Keratinocyte (primary cell): ENCODE results near the gene ZNF768. TPM values are rescaled to one million over a fixed set of nuclear protein-coding genes. Genes with fewer than 3 reads are reported as not detected.

Source experiments
- DNase-seq: peaks from one replicate; pipeline ENCODE4 v3.0.0-alpha.2; 2011; ENCODE audit warnings: low read depth, missing footprints, low spot score
- FAIRE-seq: peaks from 2 replicates; lab custom pipeline; 2011; peaks lifted over from hg19 to GRCh38; lab: Jason Lieb, UNC
- H2AFZ ChIP-seq: 2 replicates; pipeline ENCODE4 v1.6.0; 2012; ENCODE audit warnings: low read length, control low read depth, inconsistent platforms; ENCODE audit not compliant: control insufficient read depth
- H3K27ac ChIP-seq: 2 replicates; pipeline ENCODE4 v1.5.1; 2011; ENCODE audit warnings: low read length; ENCODE audit not compliant: control insufficient read depth, insufficient read depth
- H3K27me3 ChIP-seq: 3 replicates; pipeline ENCODE4 v1.6.0; 2011; ENCODE audit warnings: low read length; ENCODE audit not compliant: control insufficient read depth, insufficient read depth; ENCODE audit errors: extremely low read depth
- H3K36me3 ChIP-seq, 2 experiments: 2 replicates in 1 of 2; 3 replicates in 1 of 2; pipeline ENCODE4 v1.5.1; 2011; ENCODE audit warnings: low read length in 2 of 2, mild to moderate bottlenecking in 1 of 2; ENCODE audit not compliant: control insufficient read depth in 2 of 2, insufficient read depth in 2 of 2; ENCODE audit errors: extremely low read depth in 1 of 2
- H3K4me1 ChIP-seq: 3 replicates; pipeline ENCODE4 v1.5.1; 2011; ENCODE audit warnings: low read length; ENCODE audit not compliant: control insufficient read depth, insufficient read depth; ENCODE audit errors: extremely low read depth
- H3K4me2 ChIP-seq: 3 replicates; pipeline ENCODE4 v1.6.0; 2011; ENCODE audit warnings: low read depth, low read length; ENCODE audit not compliant: control insufficient read depth, insufficient read depth; ENCODE audit errors: extremely low read depth
- H3K4me3 ChIP-seq, 3 experiments: fragments of 200-600 bp in 1 of 3; sonication (generic) in 1 of 3; 2 replicates in 2 of 3; 3 replicates in 1 of 3; pipeline ENCODE4 v1.5.1; 2011 to 2016; ENCODE audit warnings: low read length in 3 of 3, mild to moderate bottlenecking in 3 of 3, control low read depth in 2 of 3, inconsistent platforms in 1 of 3, low read depth in 1 of 3, mixed read lengths in 1 of 3, mixed run types in 1 of 3, moderate library complexity in 1 of 3; ENCODE audit not compliant: control insufficient read depth in 2 of 3, insufficient read depth in 2 of 3; ENCODE audit errors: extremely low read depth in 1 of 3
- H3K79me2 ChIP-seq: 2 replicates; pipeline ENCODE4 v1.6.0; 2012; ENCODE audit warnings: low read length; ENCODE audit not compliant: control insufficient read depth, insufficient read depth
- H3K9ac ChIP-seq: 3 replicates; pipeline ENCODE4 v1.6.0; 2011; ENCODE audit warnings: low read length; ENCODE audit not compliant: control insufficient read depth, insufficient read depth; ENCODE audit errors: extremely low read depth
- H3K9me1 ChIP-seq: 3 replicates; pipeline ENCODE4 v1.6.0; 2011; ENCODE audit warnings: low read length; ENCODE audit not compliant: control insufficient read depth, insufficient read depth; ENCODE audit errors: extremely low read depth
- H3K9me3 ChIP-seq: 2 replicates; pipeline ENCODE4 v1.5.1; 2012; ENCODE audit warnings: low read depth, low read length; ENCODE audit not compliant: control insufficient read depth
- H4K20me1 ChIP-seq: 3 replicates; pipeline ENCODE4 v1.6.0; 2011; ENCODE audit warnings: low read length; ENCODE audit not compliant: control insufficient read depth, insufficient read depth; ENCODE audit errors: extremely low read depth
- EZH2 ChIP-seq: IDR thresholded peaks from one replicate; pipeline ENCODE4 v1.6.1; 2012; ENCODE audit warnings: inconsistent platforms, mild to moderate bottlenecking, low read length, moderate library complexity
- dilution Hi-C: fragments of 300-500 bp; cut with MboI; formaldehyde crosslinking; loops from one replicate; pipeline ENCODE4 v1.7.0; 2020; ENCODE audit warnings: low sequenced_read_pairs; ENCODE audit not compliant: extremely low pct_ligation_motif_present
- polyA plus RNA-seq, 5 experiments: library from polyadenylated mRNA; depleted of rRNA in 3 of 5; stranded (reverse) in 3 of 5; stranded (forward) in 1 of 5; unstranded in 1 of 5; fragments of >200 nt; gene quantifications; 1 replicate in 1 of 5; 2 replicates in 3 of 5; 3 replicates in 1 of 5; pipeline versions ENCODE4 v1.2.1 to v1.2.3, GENCODE V29; 2011 to 2012; ENCODE audit warnings: missing spikeins in 2 of 5, low read depth in 1 of 5, low replicate concordance in 1 of 5
- TF ChIP-seq, protein P1 (sequence below), 3 experiments: IDR thresholded peaks in 1 of 3; conservative IDR thresholded peaks in 1 of 3; optimal IDR thresholded peaks in 1 of 3; 2 replicates in 2 of 3; 3 replicates in 1 of 3; pipeline versions ENCODE3 to v1.5.1; 2011; ENCODE audit warnings: low read length in 3 of 3, mild to moderate bottlenecking in 3 of 3, moderate library complexity in 2 of 3, control low read depth in 1 of 3, inconsistent platforms in 1 of 3; ENCODE audit not compliant: insufficient read depth in 2 of 3; ENCODE audit errors: extremely low read depth in 1 of 3

The ZNF768 gene
- polyA plus RNA-seq, 1 donor (not counting 4 experiments of a cell fraction or from before 2014, with no cell fraction given), result 10.9 TPM

DNA sequence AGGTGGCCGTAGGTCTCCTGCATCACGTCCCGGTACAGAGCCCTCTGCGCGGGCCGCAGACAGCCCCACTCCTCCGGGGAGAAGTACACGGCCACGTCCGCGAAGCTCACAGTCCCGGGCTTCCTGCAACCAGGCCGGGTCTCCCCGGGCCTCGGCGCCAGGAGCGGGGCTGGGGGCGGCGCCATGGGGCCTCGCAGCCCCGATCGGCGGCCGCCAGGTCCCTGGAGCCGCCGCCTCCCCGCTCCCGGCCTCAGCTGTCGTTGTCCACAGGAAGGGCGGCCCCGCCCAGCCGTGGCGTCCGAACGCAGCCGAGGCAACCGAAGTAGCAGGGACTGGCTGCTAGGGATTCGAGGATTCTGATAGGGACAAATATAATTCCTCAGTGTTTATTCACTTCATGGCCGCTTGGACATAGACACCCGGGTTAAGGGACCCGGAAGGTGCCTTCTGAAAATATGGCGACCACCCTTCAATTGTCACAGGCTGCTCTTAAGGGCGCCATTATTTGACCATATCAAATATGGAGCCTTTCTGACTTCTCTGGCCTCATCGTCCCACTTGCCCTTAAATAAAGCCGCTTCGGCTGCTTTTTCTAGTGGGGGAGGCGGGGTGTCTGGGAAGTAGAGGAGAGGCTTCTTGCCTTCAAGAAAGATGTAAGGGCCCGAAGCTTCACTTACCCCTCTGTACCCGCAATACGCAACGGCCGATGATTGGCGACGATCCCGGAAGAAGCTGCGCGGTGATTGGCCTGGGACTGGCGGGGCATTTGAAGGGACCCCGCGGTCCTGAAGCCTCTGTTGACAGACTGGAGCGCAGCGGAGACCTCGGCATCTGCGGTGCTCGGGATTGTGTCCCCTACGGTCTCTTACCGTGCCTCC lies 45.3 kb upstream of the ZNF768 start, which contains the start of gene ZNF688:
Gene ZNF688, minus strand, starts transcription at position 270 of the 878 bp plus-strand sequence. Its CDS starts 85 bp downstream, at position 185.
- Histone ChIP-seq H3K9me3 (no peaks in the 10 kb centered on the region), H3K27me3 (no peaks in the 10 kb centered on the region), H4K20me1 (no peaks in the 10 kb centered on the region), H3K36me3 (no peaks in the 10 kb centered on the region), H3K27ac (peak within 1 kb of the TSS; percentile 88), H3K79me2 (no peaks in the 10 kb centered on the region), H3K4me1 (peaks cover 24% of the 10 kb centered on the region), H3K9me1 (no peaks in the 10 kb centered on the region), H3K9ac (peak within 1 kb of the TSS; percentile 87), H3K4me3 (peak within 1 kb of the TSS; percentile 45 to 75 (median 74)), H3K4me2 (peak within 1 kb of the TSS; percentile 91), H2AFZ (peak within 1 kb of the TSS; percentile 82)
- TF ChIP-seq, protein P1, sequence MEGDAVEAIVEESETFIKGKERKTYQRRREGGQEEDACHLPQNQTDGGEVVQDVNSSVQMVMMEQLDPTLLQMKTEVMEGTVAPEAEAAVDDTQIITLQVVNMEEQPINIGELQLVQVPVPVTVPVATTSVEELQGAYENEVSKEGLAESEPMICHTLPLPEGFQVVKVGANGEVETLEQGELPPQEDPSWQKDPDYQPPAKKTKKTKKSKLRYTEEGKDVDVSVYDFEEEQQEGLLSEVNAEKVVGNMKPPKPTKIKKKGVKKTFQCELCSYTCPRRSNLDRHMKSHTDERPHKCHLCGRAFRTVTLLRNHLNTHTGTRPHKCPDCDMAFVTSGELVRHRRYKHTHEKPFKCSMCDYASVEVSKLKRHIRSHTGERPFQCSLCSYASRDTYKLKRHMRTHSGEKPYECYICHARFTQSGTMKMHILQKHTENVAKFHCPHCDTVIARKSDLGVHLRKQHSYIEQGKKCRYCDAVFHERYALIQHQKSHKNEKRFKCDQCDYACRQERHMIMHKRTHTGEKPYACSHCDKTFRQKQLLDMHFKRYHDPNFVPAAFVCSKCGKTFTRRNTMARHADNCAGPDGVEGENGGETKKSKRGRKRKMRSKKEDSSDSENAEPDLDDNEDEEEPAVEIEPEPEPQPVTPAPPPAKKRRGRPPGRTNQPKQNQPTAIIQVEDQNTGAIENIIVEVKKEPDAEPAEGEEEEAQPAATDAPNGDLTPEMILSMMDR (optimal IDR thresholded peaks at IDR 0.05 in 1 of 3, IDR thresholded peaks at IDR 0.05 in 1 of 3, conservative IDR thresholded peaks at IDR 0.05 in 1 of 3; ENCODE audit: extremely low read depth in 1 of 3, insufficient read depth in 2 of 3, low read length in 3 of 3), result no peak
- no peak for TF ChIP-seq EZH2
- FAIRE-seq (no peak), DNase-seq (no peak)
- dilution Hi-C loops, result no loop called here

DNA sequence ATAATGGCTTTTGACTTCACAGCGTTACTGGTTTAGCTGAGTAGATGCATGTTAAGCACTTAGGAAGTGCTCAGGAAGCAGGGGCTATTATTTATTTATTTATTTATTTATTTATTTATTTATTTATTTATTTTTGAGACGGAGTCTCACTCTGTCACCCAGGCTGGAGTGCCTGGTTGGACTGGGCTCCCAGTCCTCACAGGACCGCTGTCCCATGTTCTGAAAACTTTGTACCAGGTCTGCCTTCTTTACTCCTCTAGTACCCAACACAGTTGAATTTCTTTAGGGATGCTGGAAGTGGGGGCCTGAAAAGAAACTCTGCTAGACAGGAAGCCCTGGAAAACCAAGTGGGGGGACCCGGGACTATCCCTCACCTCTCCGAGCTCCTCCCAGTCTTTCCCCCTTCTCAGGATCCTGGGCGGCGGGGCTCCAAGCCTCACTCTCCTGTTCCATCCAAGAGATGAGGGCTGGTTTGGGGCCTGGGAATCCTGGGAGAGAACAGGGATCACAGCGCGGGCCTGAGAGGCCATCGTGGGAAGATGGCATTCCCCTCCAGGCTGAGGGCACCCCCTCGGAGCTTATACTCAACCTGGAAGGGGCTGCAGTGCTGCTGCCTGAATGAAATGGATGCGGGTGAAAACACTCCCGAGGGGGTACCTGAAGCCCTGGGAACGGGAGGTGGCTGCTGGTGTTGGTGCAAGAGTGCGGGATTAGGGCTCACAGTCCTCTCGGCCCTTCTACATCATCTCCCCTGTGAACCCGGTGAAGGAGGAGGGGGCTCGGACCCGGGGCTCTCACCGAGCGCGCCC lies 44.5 kb upstream of the ZNF768 start:
- Histone ChIP-seq H3K36me3 (no peaks in the 10 kb centered on the region), H3K4me2 (peak overlapping the region; percentile 91), H3K27ac (peak overlapping the region; percentile 88), H3K9ac (peak overlapping the region; percentile 87), H4K20me1 (no peaks in the 10 kb centered on the region), H3K4me1 (peaks cover 24% of the 10 kb centered on the region), H3K27me3 (no peaks in the 10 kb centered on the region), H3K9me1 (no peaks in the 10 kb centered on the region), H3K9me3 (no peaks in the 10 kb centered on the region), H3K4me3 (peak overlapping the region; percentile 45 to 75 (median 74)), H3K79me2 (no peaks in the 10 kb centered on the region), H2AFZ (peak overlapping the region; percentile 82)
- TF ChIP-seq, protein P1 (optimal IDR thresholded peaks at IDR 0.05 in 1 of 3, IDR thresholded peaks at IDR 0.05 in 1 of 3, conservative IDR thresholded peaks at IDR 0.05 in 1 of 3; ENCODE audit: extremely low read depth in 1 of 3, insufficient read depth in 2 of 3, low read length in 3 of 3), result no peak
- no peak for TF ChIP-seq EZH2
- DNase-seq (no peak), FAIRE-seq (no peak)
- dilution Hi-C loops, result no loop called here
